GM18873 (cell line): ENCODE measurements around the gene MYBBP1A.

Experiments
- ATAC-seq: cut with Tn5 transposase; IDR thresholded peaks from one replicate; pipeline ENCODE4 v1.9.1; 2021; ENCODE audit warnings: mild to moderate bottlenecking, moderate library complexity, moderate number of reproducible peaks; ENCODE audit not compliant: unreplicated experiment, low FRiP score

MYBBP1A gene

DNA sequence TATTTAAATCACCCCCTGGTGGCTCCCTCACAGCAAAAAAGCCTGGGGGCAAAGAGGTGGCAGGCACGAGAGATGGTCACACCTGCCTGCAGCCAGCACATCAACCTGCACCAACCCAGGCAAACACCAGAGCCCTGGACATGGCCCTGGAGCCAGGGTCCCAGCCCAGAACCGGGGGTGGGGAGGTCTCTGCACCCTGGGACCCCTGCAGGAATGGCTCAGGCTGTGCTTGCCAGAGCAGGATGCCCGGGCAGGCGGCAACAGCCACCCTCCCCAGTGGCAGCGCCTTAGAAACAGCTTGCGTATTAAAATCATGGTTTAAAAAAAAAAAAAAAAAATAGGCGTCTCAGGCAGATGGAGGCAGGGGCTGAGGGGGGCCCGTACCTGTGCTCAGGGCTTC is 16.2 kb downstream of the MYBBP1A start:
- no peak for ATAC-seq

DNA sequence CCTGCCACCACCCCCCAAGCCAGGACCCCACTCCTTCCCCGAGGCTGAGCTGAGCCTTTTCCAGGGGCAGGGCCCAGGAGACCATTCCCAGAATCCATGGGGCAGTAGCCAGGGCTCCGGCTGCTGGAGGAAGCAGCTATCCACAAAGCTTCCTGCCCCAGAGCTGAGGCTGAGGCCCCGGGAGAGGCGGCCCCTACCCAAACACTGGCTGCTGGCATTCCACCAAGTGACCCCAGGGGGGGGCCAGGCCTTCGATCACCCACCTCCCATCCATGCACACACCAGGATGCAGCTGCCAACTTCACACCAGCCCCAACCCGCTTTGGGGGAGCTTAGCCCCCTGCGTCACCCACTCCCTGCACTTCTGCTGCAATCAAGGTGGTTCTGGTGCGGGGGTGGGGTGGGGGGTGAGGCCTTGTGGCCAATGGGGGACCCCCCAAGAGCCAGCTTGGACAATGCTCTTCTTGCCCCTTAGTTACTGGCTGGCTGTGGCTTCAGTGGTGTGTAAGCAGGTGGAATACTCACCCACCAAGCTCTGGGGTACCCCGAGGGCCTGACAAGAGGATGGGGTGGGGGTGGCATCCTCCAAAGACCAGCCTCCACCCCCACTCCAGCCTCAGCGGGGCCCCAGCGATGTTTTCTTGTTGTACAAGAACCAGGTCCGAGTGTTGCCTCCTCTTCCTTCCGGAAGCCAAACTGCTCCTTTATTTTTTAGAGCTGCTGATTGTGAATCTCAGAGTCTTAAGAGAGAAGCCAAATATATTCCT is 16.8 kb downstream of the MYBBP1A start:
- ATAC-seq, result no peak

DNA sequence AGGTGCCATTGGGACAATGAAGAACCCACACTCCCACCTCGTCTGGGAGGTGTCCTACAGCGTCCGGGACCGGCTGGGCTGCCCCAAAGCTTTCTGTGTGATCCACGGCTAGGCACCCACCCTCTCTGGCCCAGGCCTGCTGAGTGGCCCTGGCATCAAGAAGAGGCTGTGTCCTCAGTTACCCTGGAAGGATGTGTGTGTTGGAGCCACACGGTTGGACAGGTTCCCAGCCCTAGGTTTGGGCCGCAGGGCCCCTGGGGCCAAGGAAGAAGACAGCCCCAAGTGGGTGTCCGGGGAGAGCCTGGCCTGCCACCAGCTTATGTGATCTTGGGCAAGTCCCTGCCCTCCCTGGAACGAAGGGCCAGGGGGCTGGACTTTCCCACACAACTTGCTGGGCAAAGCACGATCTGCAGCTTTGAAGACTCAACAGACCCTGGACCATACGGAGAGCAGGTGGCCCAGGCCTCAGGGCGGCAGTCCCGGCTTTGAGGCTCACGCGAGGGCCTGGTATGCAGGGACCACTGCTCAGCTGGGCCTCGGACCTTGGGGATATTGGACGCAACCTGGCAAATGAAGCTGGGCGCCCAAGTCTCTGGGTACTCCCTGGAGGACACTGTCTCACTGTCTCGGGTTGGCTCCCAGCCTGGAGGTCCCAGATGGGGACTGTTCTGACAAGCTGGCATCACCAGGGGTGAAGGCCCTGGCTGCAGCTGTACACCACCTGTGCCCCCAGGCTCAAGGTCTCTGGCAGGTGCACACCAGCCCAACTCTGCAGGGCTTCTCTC is 17.5 kb downstream of the MYBBP1A start:
- no peak for ATAC-seq

DNA sequence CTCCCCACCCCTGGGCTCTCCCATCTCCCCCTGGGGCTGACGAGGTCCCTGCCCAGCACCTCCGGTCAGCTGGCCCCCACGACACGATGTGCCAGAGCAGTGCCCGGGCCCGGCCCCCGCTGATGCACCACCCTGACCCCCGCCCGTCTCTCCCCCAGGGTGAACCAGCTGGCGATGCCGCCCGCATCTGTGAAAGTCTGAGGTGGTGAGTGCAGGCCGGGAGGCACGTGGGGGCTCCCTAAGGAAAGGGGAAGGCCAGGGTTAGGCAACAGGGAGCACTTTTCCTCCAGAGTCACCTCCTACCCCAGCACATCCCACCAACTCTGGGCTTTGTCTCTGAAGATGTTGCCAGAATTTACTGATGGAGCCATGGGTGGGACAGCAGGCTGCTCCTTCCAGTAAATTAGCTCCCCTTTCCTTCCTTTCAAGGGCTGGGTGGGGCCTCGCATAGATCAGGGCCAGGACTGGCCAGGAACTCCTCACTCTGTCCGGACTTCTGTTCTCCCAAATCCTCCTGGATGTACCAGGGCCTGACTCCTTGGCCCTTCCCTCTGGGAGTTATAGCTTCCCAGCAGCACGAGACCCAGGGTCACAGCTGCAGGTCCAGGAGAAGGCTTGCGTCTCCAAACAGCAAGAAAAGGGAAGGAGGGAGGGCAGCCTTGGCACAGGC is 18.3 kb downstream of the MYBBP1A start:
- no peak for ATAC-seq

DNA sequence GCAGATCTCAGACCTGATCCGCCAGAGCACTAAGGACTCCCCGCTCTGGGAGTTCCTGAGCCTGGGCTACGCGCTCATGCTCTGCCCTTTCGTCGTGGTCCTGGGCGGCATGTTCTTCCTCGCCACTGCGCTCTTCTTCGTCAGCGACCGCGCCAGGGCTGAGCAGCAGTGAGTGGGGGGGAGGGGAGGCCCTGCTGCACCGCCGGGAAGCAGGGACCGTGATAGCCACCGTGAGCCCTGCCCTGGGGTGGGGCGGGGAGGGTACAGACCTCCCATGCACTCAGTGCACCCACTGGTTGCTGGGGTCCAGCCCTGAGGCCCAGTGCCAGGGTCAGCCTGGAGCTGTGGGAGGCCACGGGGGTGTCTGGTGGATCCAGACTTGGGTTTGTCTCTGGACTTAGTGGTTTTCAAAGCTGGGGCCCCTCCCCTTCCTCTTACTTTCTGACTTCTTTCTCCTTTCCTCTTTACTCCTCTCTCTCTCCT is 18.9 kb downstream of the MYBBP1A start:
- no peak for ATAC-seq

DNA sequence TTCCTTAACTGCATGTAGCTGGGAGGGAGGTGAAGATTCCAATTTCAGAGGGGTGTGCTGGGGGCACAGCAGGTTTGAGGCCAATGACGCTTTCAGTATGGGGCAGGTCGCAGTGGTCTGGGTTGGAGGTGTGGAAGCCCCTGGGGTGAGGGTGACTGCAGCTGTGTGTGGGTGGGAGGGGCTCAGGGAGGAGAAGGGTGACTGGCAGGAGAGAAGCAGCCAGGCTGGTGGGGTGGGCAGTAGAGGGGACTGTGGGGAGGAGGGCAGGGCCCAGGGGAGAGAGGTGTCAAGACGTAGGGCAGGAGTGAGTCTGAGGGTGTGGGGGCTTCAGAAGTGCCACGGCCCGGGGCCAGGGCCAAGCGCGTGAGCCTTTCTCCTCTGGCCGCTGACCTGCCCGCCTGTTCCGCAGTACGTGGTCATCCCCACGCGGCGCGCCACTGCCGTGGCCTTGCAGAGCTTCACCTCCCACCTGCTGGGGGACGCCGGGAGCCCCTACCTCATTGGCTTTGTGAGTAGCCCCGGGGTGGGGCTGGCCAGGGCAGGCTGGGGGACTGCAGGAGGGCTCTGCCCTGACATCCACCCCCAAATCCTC is 19.4 kb downstream of the MYBBP1A start:
- ATAC-seq, result no peak

DNA sequence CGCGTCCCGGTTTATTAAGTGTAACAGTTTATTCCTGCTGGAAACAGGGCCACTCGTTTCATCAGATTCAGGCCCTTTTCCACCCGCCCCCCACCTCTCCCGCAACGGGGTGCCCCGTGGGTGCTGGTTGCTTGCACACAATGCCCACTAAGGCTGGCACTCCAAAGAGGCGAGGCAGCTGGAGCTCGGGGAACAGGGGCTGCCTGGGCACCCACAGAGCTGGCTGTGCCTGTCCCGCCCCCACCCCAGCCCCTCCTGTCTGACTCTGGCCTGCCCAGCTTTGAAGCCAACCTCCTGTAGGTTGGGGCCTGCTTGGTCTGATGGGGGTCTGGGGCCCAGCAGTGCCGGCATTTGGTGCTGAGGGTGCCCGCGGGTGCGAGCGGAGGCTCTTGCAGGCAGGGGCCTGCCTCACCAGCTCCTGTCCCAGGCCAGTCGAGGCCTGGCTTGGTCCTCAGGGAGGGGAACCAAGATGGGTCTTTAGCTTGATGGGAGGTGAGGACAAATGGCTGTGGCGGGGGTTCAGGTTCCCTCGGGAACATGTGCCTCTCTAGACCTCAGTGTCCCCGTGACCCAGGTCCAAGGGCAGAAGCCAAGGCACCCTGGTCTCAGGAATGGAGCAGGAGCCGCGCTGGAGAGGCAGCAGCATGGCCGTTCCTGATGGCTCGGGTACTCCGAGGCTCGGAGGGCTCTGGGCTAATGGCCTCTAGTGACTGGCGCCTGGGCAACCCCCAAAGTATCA is 20.1 kb downstream of the MYBBP1A start:
- no peak for ATAC-seq

DNA sequence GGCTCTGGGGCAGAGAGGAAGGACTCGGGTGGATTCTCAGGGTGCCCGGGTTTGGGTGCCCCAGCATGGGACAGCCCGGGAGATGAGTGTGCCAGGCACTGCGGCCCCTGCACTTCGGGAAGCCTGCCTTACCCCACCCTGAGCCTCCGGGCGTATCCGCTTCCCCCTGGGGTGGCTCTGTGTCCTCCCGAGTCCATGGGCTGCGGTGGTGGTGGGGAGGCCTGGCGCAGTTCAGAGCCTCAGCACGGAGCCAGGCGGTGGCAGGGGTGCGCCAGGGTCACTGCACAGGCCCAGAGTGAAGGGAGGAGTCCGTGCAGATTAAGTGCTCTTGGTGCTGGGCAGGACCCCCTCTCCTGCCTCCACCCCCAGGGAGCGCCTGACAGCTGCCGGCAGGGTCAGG is 20.7 kb downstream of the MYBBP1A start:
- ATAC-seq, result no peak

DNA sequence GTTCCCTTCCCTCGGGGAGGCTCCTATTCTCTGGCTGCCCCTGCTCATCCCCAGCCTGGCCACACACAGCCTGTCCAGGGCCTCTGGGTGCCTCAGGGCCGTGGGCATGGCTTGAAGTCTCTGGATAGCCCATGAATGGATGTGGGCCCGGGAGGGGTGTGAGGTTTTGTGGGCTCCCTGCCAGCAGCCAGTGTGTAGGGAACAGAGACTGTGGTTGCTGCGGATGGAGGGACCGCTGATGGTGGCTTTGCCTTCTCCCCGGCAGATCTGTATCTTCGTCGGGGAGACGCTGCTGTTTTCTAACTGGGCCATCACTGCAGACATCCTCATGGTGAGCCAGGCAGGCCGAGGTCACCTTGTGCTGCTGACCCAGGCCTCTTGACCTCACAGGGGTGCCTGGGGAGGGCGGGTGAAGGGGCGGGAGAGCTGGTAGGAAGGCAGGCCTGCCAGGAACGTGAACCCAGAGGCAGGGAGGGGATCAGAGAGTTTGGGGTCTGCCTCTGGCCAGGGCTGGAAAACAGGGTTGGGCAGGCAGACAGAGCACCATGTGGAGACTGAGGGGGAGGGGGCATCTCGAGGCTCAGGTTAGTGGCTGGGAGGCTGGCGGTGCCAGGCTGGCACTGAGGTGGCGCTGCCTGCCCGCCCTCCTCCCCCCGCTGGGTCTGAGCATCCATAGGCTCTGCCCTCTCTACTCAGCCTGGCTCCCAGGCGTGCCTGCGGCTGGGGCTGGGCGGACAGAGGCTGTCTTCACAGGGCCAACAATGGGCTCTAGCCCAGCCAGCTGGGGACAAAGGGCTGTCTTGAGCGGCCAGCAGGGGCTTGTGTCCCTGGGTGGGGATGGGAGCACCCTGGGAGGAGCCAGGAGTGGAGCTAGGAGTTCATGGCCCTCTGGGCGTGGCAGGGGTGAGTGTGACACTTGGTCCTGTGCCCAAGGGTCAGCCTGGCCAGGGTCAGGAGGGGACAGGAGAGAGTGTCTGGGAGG is 21.4 kb downstream of the MYBBP1A start:
- no peak for ATAC-seq

DNA sequence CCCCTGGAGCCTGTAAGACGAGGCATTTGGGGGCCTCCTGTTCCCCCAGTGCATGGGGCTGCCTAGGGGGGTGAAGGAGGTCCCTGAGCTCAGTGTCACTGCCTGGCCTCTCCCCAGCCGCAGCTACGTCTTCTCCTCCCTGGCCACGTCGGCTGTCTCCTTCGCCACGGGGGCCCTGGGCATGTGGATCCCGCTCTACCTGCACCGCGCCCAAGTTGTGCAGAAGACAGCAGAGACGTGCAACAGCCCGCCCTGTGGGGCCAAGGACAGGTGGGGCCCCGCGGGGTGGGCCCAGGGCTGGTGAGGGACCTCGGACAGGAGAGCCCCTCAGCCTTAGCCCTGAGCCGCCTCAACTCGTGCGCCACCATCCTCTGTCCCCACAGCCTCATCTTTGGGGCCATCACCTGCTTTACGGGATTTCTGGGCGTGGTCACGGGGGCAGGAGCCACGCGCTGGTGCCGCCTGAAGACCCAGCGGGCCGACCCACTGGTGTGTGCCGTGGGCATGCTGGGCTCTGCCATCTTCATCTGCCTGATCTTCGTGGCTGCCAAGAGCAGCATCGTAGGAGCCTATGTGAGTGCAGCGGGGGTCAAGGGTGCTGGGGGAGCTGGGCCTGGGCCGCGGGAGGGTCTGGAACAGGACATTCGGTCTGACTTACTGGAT is 22.2 kb downstream of the MYBBP1A start:
- ATAC-seq, result no peak

DNA sequence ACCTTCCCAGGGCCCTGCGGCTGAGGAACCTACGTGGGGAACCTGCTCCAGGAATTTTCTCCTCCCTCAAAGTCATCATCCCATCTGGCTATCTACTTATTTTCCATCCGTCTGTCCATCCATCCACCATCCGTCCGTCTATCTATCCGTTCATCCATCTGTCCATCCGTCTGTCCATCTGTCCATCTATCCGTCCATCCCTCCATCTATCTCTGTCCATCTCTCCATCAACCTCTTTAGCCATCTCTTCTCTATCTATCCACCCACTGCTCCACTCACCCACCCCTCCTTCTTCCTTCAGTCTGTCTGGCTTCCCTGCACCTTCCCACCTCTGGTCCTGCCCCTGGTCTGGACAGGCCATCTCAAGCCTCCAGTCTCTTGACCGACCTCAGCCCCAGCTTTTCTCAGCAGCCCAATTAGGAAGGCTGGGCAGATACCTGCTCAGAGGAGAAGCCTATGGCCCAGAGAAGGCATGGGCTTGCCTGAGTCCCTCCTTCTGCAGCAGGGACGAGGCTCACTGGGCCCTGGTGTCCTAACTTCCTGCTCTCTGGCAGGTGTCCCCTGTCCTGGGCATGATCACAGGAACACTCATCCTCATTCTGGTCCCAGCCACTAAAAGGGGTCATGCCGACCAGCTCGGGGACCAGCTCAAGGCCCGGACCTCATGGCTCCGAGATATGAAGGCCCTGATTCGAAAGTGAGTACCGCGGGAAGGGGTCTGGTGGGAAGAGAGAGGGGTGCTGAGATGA is 23.0 kb downstream of the MYBBP1A start:
- no peak for ATAC-seq

DNA sequence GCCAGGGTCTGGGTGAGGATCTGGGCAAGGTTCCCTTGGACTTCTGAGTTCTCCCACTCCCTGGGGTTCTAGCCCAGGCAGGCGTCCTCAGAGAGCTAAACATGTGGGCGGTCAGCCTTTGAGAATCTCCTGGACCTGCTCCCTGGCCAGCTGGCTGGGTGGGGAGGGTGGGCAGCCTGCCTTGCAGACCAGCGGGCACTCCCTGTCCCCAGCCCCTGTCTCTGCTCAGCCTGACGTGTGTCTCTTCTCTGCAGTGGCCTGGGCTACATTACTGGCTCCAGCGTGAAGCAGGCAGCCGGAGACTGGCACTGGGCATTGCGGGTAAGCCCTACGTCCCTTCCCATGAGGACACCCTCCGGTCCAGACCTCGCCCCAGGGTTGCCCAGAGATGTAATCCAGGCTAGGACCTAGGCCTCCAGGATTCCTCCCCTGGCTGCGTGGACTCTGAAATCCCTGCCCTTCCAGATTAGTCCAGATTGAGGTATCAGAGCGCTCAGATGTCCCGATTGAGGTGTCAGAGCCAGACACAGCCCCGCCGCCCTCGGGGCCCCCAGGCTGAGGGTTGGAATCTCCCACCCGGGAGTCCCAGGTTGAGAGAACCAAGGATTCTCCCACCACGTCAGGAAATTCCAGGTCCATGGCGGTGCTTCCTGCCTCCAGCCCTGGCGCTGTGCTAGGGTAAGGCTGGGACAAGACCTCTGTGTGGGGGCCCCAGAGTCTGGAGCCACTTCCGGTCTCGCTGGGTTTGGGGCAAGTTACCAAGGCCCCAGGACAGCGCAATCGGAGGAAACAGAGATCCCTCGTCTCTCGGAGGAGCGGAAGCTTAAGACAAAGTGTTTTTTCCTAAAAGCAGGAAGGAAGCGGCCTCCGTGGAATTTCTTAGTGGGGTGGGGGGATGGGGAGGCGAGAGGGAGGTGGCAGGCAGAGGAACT is 24.1 kb downstream of the MYBBP1A start:
- ATAC-seq, result no peak

DNA sequence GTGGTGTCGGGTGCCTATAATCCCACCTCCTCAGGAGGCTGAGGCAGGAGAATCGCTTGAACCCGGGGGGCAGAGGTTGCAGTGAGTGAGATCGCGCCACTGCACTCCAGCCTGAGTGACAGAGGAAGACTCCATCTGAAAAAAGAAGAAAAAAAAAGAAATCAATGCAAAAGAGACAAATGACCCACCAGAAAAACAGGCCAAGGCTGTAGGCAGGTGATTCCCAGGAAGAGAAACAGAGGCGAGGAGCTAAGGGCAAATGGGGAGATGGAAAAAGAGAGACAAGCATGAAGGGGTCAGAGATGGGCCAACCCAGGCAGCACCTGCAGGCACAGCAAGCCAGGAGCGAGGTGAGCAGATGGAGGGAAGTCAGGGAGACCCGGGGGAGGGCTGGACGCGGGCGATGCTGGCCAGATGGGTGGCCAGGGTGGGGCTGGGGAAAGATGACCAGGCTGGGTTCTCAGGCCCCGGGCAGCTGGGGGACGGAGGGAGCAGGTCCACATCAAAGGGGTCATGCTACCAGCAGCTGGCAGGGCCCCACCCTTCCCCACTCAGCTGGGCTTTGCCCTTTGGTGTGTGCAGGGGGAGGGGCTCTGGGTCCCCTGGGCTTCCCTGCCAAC is 25.5 kb downstream of the MYBBP1A start:
- ATAC-seq, result no peak

DNA sequence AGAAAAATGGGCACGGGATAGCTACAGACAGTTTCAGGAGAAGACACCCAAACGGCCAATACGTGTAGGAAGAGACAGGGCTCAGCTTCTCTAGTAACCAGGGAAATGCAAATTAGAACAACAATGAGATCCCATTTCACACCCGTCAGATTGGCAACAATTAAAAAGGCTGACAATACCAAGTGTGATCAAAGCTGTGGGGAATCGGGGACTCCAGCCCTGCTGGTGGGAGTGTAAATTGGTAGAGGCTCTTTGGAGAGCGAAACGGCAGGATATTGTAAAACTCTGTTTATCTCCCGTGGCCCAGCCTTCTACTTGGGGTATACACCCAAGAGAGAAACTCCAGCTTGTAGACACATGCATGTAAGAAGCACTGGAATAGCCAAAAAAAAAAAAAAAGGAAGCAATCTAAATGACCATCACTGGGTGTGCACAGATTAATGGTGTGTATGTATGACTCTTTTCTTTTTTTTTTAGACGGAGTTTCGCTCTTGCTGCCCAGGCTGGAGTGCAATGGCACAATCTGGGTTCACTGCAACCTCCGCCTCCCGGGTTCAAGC is 27.5 kb downstream of the MYBBP1A start:
- ATAC-seq, result no peak

DNA sequence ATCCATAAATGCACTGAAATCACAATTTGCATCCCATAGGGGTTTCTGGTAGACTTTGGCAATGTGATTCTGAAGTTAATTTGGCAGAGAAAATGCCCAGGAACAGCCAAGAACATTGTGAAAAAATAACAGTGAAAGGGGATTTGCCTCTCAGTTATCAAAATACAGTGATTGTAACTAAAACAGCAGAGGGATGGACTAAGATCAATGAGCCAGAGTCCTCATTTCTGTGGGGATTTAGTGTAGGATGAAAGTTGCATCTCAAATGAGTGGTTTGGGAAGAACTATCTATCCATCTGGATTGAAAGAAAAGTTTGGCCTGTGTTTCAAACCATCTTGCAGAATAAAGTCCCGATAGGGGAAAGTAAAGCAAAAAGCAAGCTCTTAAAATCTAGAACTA is 28.1 kb downstream of the MYBBP1A start:
- no peak for ATAC-seq
